Measurements from ENCODE around the gene EDN2.

EDN2 gene

GRCh38 chr1:41461790-41462679 is 22.4 kb downstream of the EDN2 start:
- no peak for DNase-seq

- DNase-seq, result no peak
Observed at GRCh38 chr1:41456847-41457540, 27.5 kb downstream of the EDN2 start.

DNA sequence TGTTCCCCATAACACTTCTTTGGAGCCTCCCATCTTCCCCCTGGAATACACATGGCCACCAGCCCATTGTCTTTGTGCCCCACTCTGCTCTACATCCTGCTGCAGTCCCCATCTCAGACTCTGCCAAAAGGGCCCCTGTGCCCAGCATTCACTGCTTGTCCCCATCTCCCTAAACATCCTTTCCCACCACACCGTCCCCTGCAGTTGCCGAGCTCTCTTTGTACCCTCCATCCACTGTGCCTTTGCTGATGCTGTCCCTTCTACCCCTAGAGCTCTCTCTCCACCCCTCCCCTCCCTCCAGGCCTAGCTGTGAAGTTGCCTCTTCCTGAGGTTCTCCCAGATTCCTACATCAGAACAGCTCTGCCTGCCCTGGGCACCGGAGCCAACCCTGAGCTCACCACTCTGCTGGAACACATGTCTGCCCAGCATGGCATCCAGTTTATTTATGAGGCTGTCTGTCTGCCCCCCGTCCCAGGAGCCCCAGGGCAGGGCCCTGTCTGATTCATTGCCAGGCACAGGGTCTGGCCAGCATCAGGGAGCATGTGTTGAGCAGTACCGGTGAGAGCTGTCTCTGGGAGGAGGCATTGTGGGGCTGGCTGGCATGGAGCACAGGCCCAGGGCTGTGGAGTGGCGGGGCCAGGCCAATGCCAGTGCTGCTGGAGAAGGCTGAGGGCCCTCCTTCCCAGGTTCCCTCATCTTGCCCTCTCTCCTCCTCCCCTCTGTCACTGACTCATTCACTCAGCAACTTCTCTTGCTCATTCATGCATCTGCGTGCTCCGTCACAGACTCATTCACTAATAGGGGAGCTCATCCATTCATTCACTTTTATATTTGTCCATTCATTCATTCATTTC is 28.8 kb downstream of the EDN2 start:
- no peak for DNase-seq

- no peak for DNase-seq
Observed at GRCh38 chr1:41454406-41454805, 30.1 kb downstream of the EDN2 start.

- DNase-seq, result no peak
Observed at GRCh38 chr1:41452704-41453290, 31.7 kb downstream of the EDN2 start.

GRCh38 chr1:41450747-41451285 is 33.7 kb downstream of the EDN2 start:
- no peak for DNase-seq

DNA sequence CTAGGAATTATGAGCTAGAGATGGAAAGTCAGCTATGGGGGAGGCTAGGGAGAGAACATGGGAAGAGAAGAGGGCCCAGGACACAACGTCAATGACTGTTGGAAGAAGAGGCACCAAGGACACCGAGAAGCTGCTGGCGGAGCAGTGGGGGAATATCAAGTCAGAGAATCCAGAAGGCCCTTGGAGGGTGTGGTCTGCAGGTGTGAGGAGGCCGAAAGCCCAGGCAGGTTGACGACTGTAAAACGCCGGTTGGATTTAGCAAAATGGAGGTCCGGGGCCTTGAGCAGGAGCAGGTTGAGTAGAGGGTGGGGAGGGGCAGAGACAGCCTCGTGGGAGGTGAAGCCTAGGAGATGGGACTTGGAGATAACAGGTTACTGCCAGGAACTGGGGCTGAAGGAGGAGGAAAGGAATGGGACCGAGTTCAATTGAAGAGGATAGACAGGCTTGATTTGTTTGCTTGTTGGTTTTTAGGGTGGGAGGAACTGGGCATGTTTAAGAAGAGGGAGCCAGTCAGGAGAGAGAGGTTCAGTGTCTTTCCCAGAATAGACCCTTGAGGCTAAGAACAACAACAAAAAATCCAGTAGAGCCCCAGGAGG is 35.1 kb downstream of the EDN2 start:
- no peak for DNase-seq

DNA sequence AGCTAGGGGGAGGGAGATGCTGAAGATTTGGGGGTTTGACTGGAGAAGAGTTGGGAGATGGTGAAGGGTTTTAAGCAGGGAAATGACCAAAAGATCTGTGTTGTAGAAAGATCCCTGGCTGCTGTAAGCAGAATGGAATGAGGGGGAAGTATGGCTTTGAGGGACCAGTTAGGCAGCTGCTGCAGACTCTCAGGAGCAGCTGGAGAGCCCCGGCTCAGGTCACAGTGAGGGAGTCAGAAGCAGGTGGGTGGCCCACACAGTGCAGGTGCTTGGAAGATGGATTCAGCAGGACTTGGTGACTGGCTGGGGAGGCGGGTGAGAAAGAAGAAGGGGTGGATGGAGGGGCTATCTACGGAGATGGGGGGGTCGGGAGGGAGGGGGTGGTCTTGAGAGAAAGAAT is 35.7 kb downstream of the EDN2 start:
- no peak for DNase-seq

GRCh38 chr1:41447995-41448770 is 36.3 kb downstream of the EDN2 start:
- DNase-seq, result no peak

DNA sequence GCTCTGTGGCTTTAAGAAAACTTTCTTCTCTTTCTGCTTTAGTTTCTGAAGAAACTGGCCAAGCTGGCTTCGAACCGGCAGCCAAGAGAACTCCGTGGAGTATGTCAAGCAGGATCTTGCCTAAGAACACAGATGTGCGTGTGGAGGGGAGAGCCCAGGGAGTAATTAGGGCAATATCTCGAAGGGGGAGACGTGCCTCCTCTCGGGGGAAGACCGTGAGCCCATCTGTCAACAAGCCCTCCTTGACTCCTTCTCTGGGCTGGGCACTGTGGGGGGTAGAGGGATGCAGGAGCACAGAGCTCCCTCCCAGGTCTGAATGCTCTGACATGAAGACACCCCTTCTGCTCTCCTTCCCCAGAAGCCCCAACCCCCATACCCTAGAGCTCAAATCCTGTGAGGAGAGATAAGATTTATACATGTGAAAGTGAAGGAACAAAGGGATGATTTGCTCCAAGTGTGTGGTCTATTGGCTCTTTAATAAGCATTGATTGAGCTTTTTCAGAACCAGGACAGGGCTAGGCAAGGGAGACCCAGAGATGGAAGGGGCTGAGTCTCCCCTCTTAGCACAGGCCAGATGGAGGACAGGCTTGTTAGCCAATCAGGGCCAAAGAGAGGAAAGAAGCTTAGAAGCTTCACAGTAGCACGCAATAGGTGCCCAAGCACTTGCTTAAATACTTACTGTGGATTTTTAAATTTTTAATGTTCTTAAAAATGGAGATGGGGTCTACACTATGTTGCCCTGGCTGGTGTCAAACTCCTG is 37.5 kb downstream of the EDN2 start:
- no peak for DNase-seq

- DNase-seq, result no peak
Observed at GRCh38 chr1:41444785-41445184, 39.7 kb downstream of the EDN2 start.

DNA sequence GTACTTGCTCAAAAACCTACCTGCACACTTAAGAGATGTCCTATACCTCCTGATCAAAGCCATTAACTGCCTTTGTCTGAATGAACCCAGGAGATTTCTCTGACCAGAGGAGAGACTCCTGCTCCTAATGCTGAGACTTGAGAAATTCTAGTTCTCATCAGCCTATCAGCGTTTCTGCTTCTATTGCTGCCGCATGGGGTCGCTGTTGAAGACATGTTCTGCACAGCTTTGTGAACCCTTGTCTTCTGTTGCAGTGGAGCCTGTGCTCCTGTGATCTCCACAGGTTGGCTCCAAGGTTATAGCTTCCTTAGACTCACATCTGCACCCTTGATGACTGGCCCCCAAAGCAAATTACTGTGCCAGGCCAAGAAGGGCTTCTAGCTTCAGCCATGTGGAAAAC is 40.2 kb downstream of the EDN2 start:
- no peak for DNase-seq

- DNase-seq, result no peak
Observed at GRCh38 chr1:41442697-41443251, 41.7 kb downstream of the EDN2 start.

- DNase-seq, result no peak
Observed at GRCh38 chr1:41440321-41441085, 44.0 kb downstream of the EDN2 start.

- DNase-seq, result no peak
Observed at GRCh38 chr1:41439234-41439633, 45.2 kb downstream of the EDN2 start.

DNA sequence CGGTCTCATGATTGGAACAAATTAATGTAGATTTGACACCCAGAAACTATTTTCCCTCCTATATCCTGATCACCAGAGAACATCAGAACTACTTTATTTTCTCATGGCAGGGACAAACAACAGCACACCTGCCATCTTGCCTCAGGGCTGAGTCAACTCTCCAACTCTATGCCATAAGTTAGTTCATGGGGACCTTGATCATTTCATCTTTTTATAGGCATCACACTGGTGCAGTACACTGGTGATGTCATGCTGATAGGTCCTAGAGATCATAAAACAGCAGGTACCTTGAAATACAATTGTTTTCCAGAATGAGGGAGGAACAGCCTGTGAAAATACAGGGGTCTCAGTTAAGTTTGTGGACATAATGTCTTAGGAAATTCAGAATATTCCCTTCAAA is 45.8 kb downstream of the EDN2 start:
- no peak for DNase-seq

DNA sequence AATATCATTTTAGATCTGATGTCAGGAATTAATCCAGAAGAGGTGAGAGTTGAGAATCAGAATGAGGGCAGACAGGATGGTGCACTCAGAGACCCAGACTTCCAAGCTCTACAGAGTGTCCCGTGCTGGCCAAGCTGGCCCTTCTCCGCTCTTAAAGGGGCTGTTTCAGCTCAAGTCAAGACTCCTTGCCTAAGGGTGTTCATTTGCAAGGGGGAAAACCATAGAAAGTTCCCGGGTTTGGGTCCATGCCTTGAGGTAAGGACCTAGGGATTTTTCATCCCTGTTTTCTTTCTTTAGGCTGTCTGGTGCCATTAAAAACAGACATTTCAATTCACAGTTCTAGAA is 47.5 kb downstream of the EDN2 start:
- no peak for DNase-seq

- no peak for DNase-seq
Observed at GRCh38 chr1:41436281-41437010, 48.0 kb downstream of the EDN2 start.

Data from stimulated activated CD4-positive, alpha-beta T cell treated with anti-CD3 and anti-CD28 coated beads, Interleukin-15, amount 100 ng/mL, for 24 hours (primary cell).